Stomach (tissue), 9 donors: ENCODE measurements around the gene RCAN1. TPM values are rescaled to one million over a fixed set of nuclear protein-coding genes. Genes with fewer than 3 reads are reported as not detected.

Experiments used
- DNase-seq, 2 donors: peaks; one replicate each; pipeline versions ENCODE4 v3.0.0 to v3.0.0-alpha.2; 2013 to 2019
- H3K27ac ChIP-seq, 5 donors: fragments of 200-600 bp in 4 of 5; sonication (generic) in 4 of 5; one replicate each; pipeline ENCODE4 v1.5.1; 2013 to 2019; ENCODE audit warnings: mild to moderate bottlenecking in 1 of 5, moderate library complexity in 1 of 5
- H3K27me3 ChIP-seq, 3 donors: fragments of 200-600 bp; sonication (generic); one replicate each; pipeline ENCODE4 v1.5.1; 2017 to 2019; ENCODE audit warnings: mixed run types in 1 of 3
- H3K36me3 ChIP-seq, 4 donors: fragments of 200-600 bp; sonication (generic); 1 replicate in 3 of 4; 2 replicates in 1 of 4; pipeline ENCODE4 v1.5.1; 2016 to 2019
- H3K4me1 ChIP-seq, 4 donors: fragments of 200-600 bp; sonication (generic); one replicate each; pipeline ENCODE4 v1.5.1; 2016 to 2019
- H3K4me3 ChIP-seq, 4 donors: fragments of 200-600 bp; sonication (generic) in 3 of 4; one replicate each; pipeline ENCODE4 v1.5.1; 2016 to 2019; ENCODE audit warnings: mild to moderate bottlenecking in 1 of 4
- H3K9me3 ChIP-seq, 4 donors: fragments of 200-600 bp; sonication (generic); one replicate each; pipeline ENCODE4 v1.5.1; 2016 to 2019
- CTCF ChIP-seq, 7 experiments: fragments of 450-650 bp in 4 of 7; fragments of 200-600 bp in 3 of 7; sonication (generic) in 3 of 7; IDR thresholded peaks; one replicate each; pipeline ENCODE4 v1.5.1; 2016 to 2019; ENCODE audit warnings: antibody characterized with exemption in 7 of 7, control low read depth in 2 of 7, mild to moderate bottlenecking in 1 of 7
- EP300 ChIP-seq: sonication (generic); formaldehyde crosslinking; IDR thresholded peaks from one replicate; pipeline ENCODE4 v1.6.1; 2017; ENCODE audit warnings: antibody characterized with exemption
- POLR2A ChIP-seq, 4 donors: fragments of 450-650 bp; IDR thresholded peaks; one replicate each; pipeline ENCODE4 v1.6.1; 2016; ENCODE audit warnings: antibody characterized with exemption in 4 of 4, control low read depth in 2 of 4, mild to moderate bottlenecking in 1 of 4, moderate library complexity in 1 of 4
- POLR2AphosphoS5 ChIP-seq, 3 donors: sonication (generic); formaldehyde crosslinking; IDR thresholded peaks; one replicate each; pipeline ENCODE4 v1.6.1; 2016; ENCODE audit warnings: antibody characterized with exemption in 3 of 3
- WGBS, 5 donors: extraction: QIAGEN DNeasy Blood & Tissue Kit in 3 of 5; methylation state at CpG; one replicate each; pipeline versions ENCODE4 v1.1.5 to v1.1.7; 2013 to 2018; 5-methylcytosine and 5-hydroxymethylcytosine counted together
- intact Hi-C: fragments of 100-400 bp; cut with DNase I; formaldehyde crosslinking; loops from one replicate; pipeline ENCODE4 v1.15.1; 2023; ENCODE audit warnings: low total_unique reads
- polyA plus RNA-seq, 3 donors: library from polyadenylated mRNA; stranded (reverse); fragments of 200-250 nt; gene quantifications; one replicate each; pipeline ENCODE4 v1.2.3, GENCODE V29; 2013
- total RNA-seq, 5 donors: library from RNA; depleted of rRNA; stranded (reverse); fragments of >200 nt; gene quantifications; one replicate each; pipeline versions ENCODE4 v1.1.0 to v1.2.3, GENCODE V29; 2014 to 2016
- donor health status: healthy with polysubstance abuse.
- donor health status: Bipolar disorder and iron deficiency.
- donor health status: healthy.

The RCAN1 gene
- total and polyA plus RNA-seq, 8 donors: 15.6 to 85.7 (median 31.5) TPM

GRCh38 chr21:34647555-34647954 is 32.6 kb upstream of the RCAN1 start:
- intact Hi-C loops: no loop called here
- peak; percentile 45 to 54 for DNase-seq
- TF ChIP-seq EP300 (no peak), CTCF (IDR thresholded peaks at IDR 0.05) (no peak), POLR2AphosphoS5 (IDR thresholded peaks at IDR 0.05) (no peak), POLR2A (IDR thresholded peaks at IDR 0.05) (no peak)
- Histone ChIP-seq H3K9me3 (peaks cover 0 to 10% (median 0%) of the 10 kb centered on the region in 4 donors), H3K27me3 (peaks cover 0 to 20% (median 0%) of the 10 kb centered on the region in 3 donors), H3K36me3 (no peaks in the 10 kb centered on the region), H3K4me1 (peaks cover 0 to 10% (median 8%) of the 10 kb centered on the region in 4 donors), H3K27ac (peak overlapping the region in 2 of 5 donors; percentile 2 to 54), H3K4me3 (no peak overlapping the region)
- 43 to 55% (median 48%) methylated on average over 5 to 6 of the region's 6 CpGs for WGBS, 5 donors

- Histone ChIP-seq H3K4me1 (peaks cover 0 to 13% (median 10%) of the 10 kb centered on the region in 4 donors), H3K27ac (peak overlapping the region in 3 of 5 donors; percentile 24 to 41 (median 27)), H3K4me3 (no peak overlapping the region), H3K9me3 (no peaks in the 10 kb centered on the region), H3K36me3 (no peaks in the 10 kb centered on the region), H3K27me3 (peaks cover 0 to 19% (median 0%) of the 10 kb centered on the region in 3 donors)
- WGBS, 5 donors: 43 to 71% (median 48%) methylated on average over 4 of the region's 4 CpGs
- peak; percentile 27 to 74 for DNase-seq
- TF ChIP-seq POLR2A (IDR thresholded peaks at IDR 0.05) (no peak), CTCF (IDR thresholded peaks at IDR 0.05) (no peak), POLR2AphosphoS5 (IDR thresholded peaks at IDR 0.05) (peak in 1 of 3 donors; percentile 26), EP300 (no peak)
- intact Hi-C loops: no loop called here
Measured at GRCh38 chr21:34644825-34645224, 29.9 kb upstream of the RCAN1 start.

- Histone ChIP-seq H3K4me1 (peaks cover 0 to 4% (median 2%) of the 10 kb centered on the region in 4 donors), H3K4me3 (no peak overlapping the region), H3K36me3 (no peaks in the 10 kb centered on the region), H3K27ac (no peak overlapping the region), H3K9me3 (no peaks in the 10 kb centered on the region), H3K27me3 (peaks cover 0 to 4% (median 0%) of the 10 kb centered on the region in 3 donors)
- DNase-seq: no peak
- TF ChIP-seq POLR2AphosphoS5 (IDR thresholded peaks at IDR 0.05): no peak
- TF ChIP-seq EP300: no peak
- no peak for TF ChIP-seq POLR2A (IDR thresholded peaks at IDR 0.05)
- TF ChIP-seq CTCF (IDR thresholded peaks at IDR 0.05): no peak
- 72 to 87% (median 87%) methylated on average over 7 of the region's 7 CpGs for WGBS, 5 donors
- intact Hi-C loops: no loop called here
Measured at GRCh38 chr21:34642211-34643075, 27.5 kb upstream of the RCAN1 start.

- no peaks in the 10 kb centered on the region for H3K9me3 ChIP-seq
- no peaks in the 10 kb centered on the region for H3K27me3 ChIP-seq
- TF ChIP-seq POLR2A (IDR thresholded peaks at IDR 0.05): no peak
- no peak for TF ChIP-seq CTCF (IDR thresholded peaks at IDR 0.05)
- TF ChIP-seq EP300: no peak
- no peak for TF ChIP-seq POLR2AphosphoS5 (IDR thresholded peaks at IDR 0.05)
- H3K36me3 ChIP-seq: no peaks in the 10 kb centered on the region
- H3K4me1 ChIP-seq: peaks cover 0 to 4% (median 2%) of the 10 kb centered on the region in 4 donors
- intact Hi-C loops: no loop called here
- H3K27ac ChIP-seq: no peak overlapping the region
- H3K4me3 ChIP-seq: no peak overlapping the region
- WGBS, 5 donors: 77 to 88% (median 81%) methylated on average over 4 of the region's 4 CpGs
- no peak for DNase-seq
Measured at GRCh38 chr21:34640858-34641257, 25.9 kb upstream of the RCAN1 start.
